Mesendoderm (in vitro differentiated cells): ENCODE measurements around the gene LPGAT1.

Experiments used
- DNase-seq: peaks from one replicate; pipeline ENCODE4 v3.0.0; 2013
- H2AK5ac ChIP-seq: 2 replicates; pipeline ENCODE4 v1.6.1; 2013; ENCODE audit warnings: low read length, inconsistent platforms
- H2BK120ac ChIP-seq: 2 replicates; pipeline ENCODE4 v1.6.1; 2013; ENCODE audit warnings: low read depth, mild to moderate bottlenecking, low read length, moderate library complexity, mixed read lengths
- H2BK15ac ChIP-seq: replicated peaks from 2 replicates; pipeline ENCODE4 v1.6.1; 2013; ENCODE audit warnings: low read depth, mild to moderate bottlenecking, moderate library complexity
- H2BK5ac ChIP-seq: 2 replicates; pipeline ENCODE4 v1.6.1; 2013; ENCODE audit warnings: low read length, inconsistent platforms
- H3K18ac ChIP-seq: 2 replicates; pipeline ENCODE4 v1.6.1; 2013; ENCODE audit warnings: mild to moderate bottlenecking, low read length, mixed read lengths
- H3K23ac ChIP-seq: one replicate; pipeline ENCODE4 v1.6.1; 2013; ENCODE audit warnings: low read length
- H3K27ac ChIP-seq: 2 replicates; pipeline ENCODE4 v1.5.1; 2013; ENCODE audit warnings: low read depth, mild to moderate bottlenecking, inconsistent platforms, low read length, moderate library complexity
- H3K27me3 ChIP-seq: 2 replicates; pipeline ENCODE4 v1.6.1; 2013; ENCODE audit warnings: low read length, control low read depth, mild to moderate bottlenecking, inconsistent platforms; ENCODE audit not compliant: insufficient read depth, poor library complexity
- H3K36me3 ChIP-seq: 2 replicates; pipeline ENCODE4 v1.6.1; 2013; ENCODE audit warnings: low read length, inconsistent platforms; ENCODE audit not compliant: control insufficient read depth, insufficient read depth
- H3K4ac ChIP-seq: one replicate; pipeline ENCODE4 v1.6.1; 2013; ENCODE audit warnings: low read depth, mild to moderate bottlenecking, low read length, moderate library complexity
- H3K4me1 ChIP-seq: 2 replicates; pipeline ENCODE4 v1.6.1; 2013; ENCODE audit warnings: low read depth, low read length, inconsistent platforms; ENCODE audit not compliant: control insufficient read depth
- H3K4me2 ChIP-seq: 2 replicates; pipeline ENCODE4 v1.6.1; 2013; ENCODE audit warnings: low read length
- H3K4me3 ChIP-seq: 2 replicates; pipeline ENCODE4 v1.5.1; 2013; ENCODE audit warnings: mild to moderate bottlenecking, low read length
- H3K56ac ChIP-seq: one replicate; pipeline ENCODE4 v1.6.1; 2013; ENCODE audit warnings: low read length
- H3K79me1 ChIP-seq: 2 replicates; pipeline ENCODE4 v1.6.1; 2013; ENCODE audit warnings: low read length, inconsistent platforms
- H3K79me2 ChIP-seq: 2 replicates; pipeline ENCODE4 v1.6.1; 2013; ENCODE audit warnings: mild to moderate bottlenecking, low read length; ENCODE audit not compliant: control insufficient read depth, insufficient read depth
- H3K9ac ChIP-seq: 2 replicates; pipeline ENCODE4 v1.6.1; 2013; ENCODE audit warnings: low read length, inconsistent platforms
- H4K5ac ChIP-seq: one replicate; pipeline ENCODE4 v1.6.1; 2013; ENCODE audit warnings: low read length
- H4K8ac ChIP-seq: one replicate; pipeline ENCODE4 v1.6.1; 2013; ENCODE audit warnings: low read depth, mild to moderate bottlenecking, control low read depth, low read length, moderate library complexity
- WGBS: extraction: QIAGEN DNeasy Blood & Tissue Kit; methylation state at CpG from one replicate; pipeline ENCODE4 v1.1.7; 2013; ENCODE audit warnings: low lambda C conversion rate, missing lambda C conversion rate; ENCODE audit not compliant: insufficient coverage; ENCODE audit errors: extremely low coverage; 5-methylcytosine and 5-hydroxymethylcytosine counted together

Gene LPGAT1

DNA sequence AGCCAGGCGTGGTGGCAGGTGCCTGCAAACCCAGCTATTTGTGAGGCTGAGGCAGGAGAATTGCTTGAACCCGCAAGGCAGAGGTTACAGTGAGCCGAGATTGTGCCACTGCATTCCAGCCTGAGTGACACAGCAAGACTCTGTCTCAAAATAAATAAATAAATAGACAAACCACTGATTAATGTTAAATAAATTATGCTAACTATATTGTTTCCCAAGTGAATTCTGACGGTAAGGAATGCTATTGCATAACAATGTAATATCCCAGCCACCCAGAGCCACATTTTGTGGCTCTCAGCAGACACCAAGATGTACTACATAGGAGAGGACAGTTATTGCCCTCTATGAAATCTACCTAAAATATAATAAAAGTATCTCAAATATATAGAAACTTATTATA, 55.4 kb downstream of the LPGAT1 start:
- no peaks in the 10 kb centered on the region for H3K27me3 ChIP-seq
- H4K5ac ChIP-seq, result no peak overlapping the region
- no peak overlapping the region for H3K23ac ChIP-seq
- no peak overlapping the region for H3K4ac ChIP-seq
- no peaks in the 10 kb centered on the region for H3K79me2 ChIP-seq
- no peak overlapping the region for H2AK5ac ChIP-seq
- H3K56ac ChIP-seq, result no peak overlapping the region
- no peaks in the 10 kb centered on the region for H3K79me1 ChIP-seq
- H2BK5ac ChIP-seq, result no peak overlapping the region
- H3K18ac ChIP-seq, result no peak overlapping the region
- H3K27ac ChIP-seq, result no peak overlapping the region
- no peaks in the 10 kb centered on the region for H3K36me3 ChIP-seq
- no peak overlapping the region for H2BK15ac ChIP-seq
- no peak for DNase-seq
- no peaks in the 10 kb centered on the region for H3K4me1 ChIP-seq
- H4K8ac ChIP-seq, result no peak overlapping the region
- no peak overlapping the region for H2BK120ac ChIP-seq
- WGBS, result no CpG with 5 or more reads among the region's 4 CpGs
- H3K4me3 ChIP-seq, result no peak overlapping the region
- no peak overlapping the region for H3K9ac ChIP-seq
- no peak overlapping the region for H3K4me2 ChIP-seq

DNA sequence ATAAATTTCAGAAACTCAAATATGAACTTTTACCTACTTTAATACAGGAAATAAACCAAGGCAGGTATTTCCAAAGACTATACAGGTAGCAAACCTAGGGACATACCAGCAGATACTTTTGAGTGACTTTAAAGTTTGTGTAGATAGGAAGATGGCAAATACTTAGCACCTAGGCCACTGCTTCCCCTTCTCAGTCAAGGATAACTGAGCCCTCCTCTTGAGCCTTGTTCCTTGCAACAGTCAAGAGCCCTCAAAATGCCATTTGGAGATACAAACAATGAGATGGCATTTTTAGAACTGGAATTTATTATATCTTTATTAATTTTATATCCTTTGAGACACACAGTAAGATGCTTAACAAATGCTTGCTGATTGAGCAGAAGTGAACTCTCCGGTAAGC, 65.9 kb downstream of the LPGAT1 start:
- H2BK5ac ChIP-seq, result no peak overlapping the region
- no peak overlapping the region for H2BK120ac ChIP-seq
- no peaks in the 10 kb centered on the region for H3K79me1 ChIP-seq
- no peak overlapping the region for H4K5ac ChIP-seq
- no peak overlapping the region for H4K8ac ChIP-seq
- no peaks in the 10 kb centered on the region for H3K79me2 ChIP-seq
- no peak overlapping the region for H3K23ac ChIP-seq
- no peak overlapping the region for H2BK15ac ChIP-seq
- H3K18ac ChIP-seq, result no peak overlapping the region
- DNase-seq, result no peak
- no peaks in the 10 kb centered on the region for H3K4me1 ChIP-seq
- no CpG with 5 or more reads among the region's 1 CpG for WGBS
- no peak overlapping the region for H3K4me2 ChIP-seq
- no peak overlapping the region for H3K4me3 ChIP-seq
- no peak overlapping the region for H3K9ac ChIP-seq
- no peak overlapping the region for H3K4ac ChIP-seq
- H3K27ac ChIP-seq, result no peak overlapping the region
- H3K27me3 ChIP-seq, result no peaks in the 10 kb centered on the region
- no peaks in the 10 kb centered on the region for H3K36me3 ChIP-seq
- no peak overlapping the region for H2AK5ac ChIP-seq
- H3K56ac ChIP-seq, result no peak overlapping the region

DNA sequence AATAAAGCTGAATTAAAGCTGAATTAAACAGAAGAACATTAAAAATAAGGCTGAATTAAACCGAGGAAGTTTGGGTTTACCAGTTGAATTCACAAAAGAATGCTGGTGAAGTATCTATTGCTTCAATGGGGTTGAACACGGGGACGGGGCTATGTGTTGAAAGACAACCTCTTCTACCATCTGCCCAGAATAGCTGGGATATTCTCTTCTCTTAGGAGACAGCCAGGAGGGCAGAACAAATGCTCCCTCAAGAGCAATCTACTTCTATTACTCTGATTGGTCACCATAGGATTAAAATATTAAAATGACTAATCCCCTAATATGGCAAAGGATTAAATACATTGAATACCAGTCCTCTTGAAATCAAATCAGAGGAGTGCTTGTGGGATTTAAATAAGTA, 68.4 kb downstream of the LPGAT1 start:
- H3K4ac ChIP-seq, result no peak overlapping the region
- H3K9ac ChIP-seq, result no peak overlapping the region
- H3K4me2 ChIP-seq, result no peak overlapping the region
- no peak overlapping the region for H3K27ac ChIP-seq
- no peak overlapping the region for H3K56ac ChIP-seq
- no peak overlapping the region for H2BK15ac ChIP-seq
- H3K4me1 ChIP-seq, result no peaks in the 10 kb centered on the region
- DNase-seq, result no peak
- no peak overlapping the region for H3K23ac ChIP-seq
- no CpG with 5 or more reads among the region's 3 CpGs for WGBS
- H3K79me2 ChIP-seq, result no peaks in the 10 kb centered on the region
- no peaks in the 10 kb centered on the region for H3K27me3 ChIP-seq
- H4K5ac ChIP-seq, result no peak overlapping the region
- no peak overlapping the region for H4K8ac ChIP-seq
- no peak overlapping the region for H2AK5ac ChIP-seq
- H3K36me3 ChIP-seq, result no peaks in the 10 kb centered on the region
- H3K4me3 ChIP-seq, result no peak overlapping the region
- H2BK120ac ChIP-seq, result no peak overlapping the region
- no peaks in the 10 kb centered on the region for H3K79me1 ChIP-seq
- H3K18ac ChIP-seq, result no peak overlapping the region
- no peak overlapping the region for H2BK5ac ChIP-seq

DNA sequence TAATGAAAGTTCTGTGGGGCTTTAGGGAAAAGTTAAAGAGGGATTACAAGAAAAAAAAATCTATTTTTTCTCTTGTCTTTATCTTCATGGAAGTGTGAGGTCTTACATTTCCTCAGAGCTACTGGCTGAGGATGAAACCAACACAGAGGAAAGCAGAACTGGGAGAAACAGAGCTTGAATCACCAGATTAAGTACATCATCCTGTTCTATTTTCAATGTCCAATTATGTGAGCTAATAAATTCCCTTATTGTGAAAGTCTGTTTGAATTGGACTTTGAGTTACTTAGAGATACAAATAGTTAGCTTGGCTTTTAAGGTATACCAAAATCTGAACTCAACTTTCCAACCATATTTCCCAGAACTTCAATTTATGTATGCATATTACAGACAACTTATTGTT, 69.2 kb downstream of the LPGAT1 start:
- Histone ChIP-seq H3K23ac (no peak overlapping the region), H4K5ac (no peak overlapping the region), H3K27me3 (no peaks in the 10 kb centered on the region), H3K36me3 (no peaks in the 10 kb centered on the region), H3K4ac (no peak overlapping the region), H3K4me3 (no peak overlapping the region), H3K4me1 (no peaks in the 10 kb centered on the region), H4K8ac (no peak overlapping the region), H2BK15ac (no peak overlapping the region), H3K27ac (no peak overlapping the region), H2BK5ac (no peak overlapping the region), H3K9ac (no peak overlapping the region), H3K56ac (no peak overlapping the region), H3K79me2 (no peaks in the 10 kb centered on the region), H2AK5ac (no peak overlapping the region), H3K18ac (no peak overlapping the region), H2BK120ac (no peak overlapping the region), H3K79me1 (no peaks in the 10 kb centered on the region), H3K4me2 (no peak overlapping the region)
- DNase-seq, result no peak

DNA sequence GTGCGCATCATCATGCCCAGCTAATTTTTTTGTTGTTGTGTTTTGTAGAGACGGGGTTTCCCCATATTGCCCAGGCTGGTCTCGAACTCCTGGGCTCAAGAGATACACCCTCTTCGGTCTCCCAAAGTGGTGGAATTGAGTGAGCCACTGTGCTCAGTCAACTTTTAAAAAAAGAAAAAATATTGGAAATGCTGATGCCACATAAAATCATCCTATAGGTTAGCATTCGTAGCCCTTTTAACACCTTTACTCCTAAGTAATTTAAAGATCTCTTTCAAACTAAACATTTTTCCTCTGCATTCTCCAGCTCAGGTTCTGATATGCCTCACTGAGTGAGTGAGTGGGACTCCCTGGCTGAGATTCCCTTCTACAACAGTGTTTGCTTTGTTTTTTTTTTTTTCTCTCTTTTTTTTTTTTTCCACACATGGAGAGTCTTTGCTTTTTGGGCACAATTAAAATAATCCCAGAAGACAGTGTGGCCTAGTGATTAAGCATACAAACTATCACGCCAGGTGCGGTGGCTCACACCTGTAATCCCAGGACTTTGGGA, 74.0 kb downstream of the LPGAT1 start:
- Histone ChIP-seq H2BK120ac (no peak overlapping the region), H3K27me3 (no peaks in the 10 kb centered on the region), H3K56ac (no peak overlapping the region), H3K23ac (no peak overlapping the region), H3K4me3 (no peak overlapping the region), H3K27ac (no peak overlapping the region), H2BK5ac (no peak overlapping the region), H3K4me2 (no peak overlapping the region), H4K8ac (no peak overlapping the region), H3K4ac (no peak overlapping the region), H3K79me1 (no peaks in the 10 kb centered on the region), H3K36me3 (no peaks in the 10 kb centered on the region), H3K79me2 (no peaks in the 10 kb centered on the region), H2BK15ac (no peak overlapping the region), H3K4me1 (peaks cover 4% of the 10 kb centered on the region), H3K18ac (no peak overlapping the region), H3K9ac (no peak overlapping the region), H2AK5ac (no peak overlapping the region), H4K5ac (no peak overlapping the region)
- no CpG with 5 or more reads among the region's 7 CpGs for WGBS
- no peak for DNase-seq

DNA sequence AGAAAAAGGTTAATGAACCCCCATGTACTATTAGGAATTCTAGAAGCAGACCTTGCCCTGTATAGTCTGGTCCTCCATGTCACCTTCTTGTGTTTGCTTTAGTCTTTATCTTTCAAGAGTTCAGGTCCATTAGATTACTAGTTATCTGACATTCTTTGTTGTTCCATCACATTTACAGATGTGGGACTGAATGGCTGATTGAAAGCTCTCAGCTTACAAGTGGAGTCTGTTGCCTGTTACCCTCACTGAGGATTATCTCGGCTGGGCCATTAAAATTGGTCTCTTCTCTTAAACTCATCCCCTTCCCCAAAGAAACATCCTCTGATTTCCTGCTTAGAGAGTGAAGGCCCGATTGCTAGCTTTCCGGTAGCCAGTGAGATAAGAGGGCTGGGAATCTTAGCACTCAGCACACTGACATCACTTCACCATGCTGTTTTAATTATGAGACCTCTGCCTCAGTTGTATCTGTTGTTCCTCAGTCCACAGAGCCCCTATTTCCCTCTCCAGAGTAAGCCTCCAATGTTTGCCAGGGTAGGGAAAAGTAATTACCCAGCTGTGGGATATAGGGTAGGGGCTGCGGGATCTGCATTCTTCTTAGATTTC, 76.8 kb downstream of the LPGAT1 start:
- peaks cover 6% of the 10 kb centered on the region for H3K4me1 ChIP-seq
- no peaks in the 10 kb centered on the region for H3K27me3 ChIP-seq
- H4K5ac ChIP-seq, result no peak overlapping the region
- WGBS, result no CpG with 5 or more reads among the region's 4 CpGs
- H2AK5ac ChIP-seq, result no peak overlapping the region
- H3K56ac ChIP-seq, result peak overlapping the region; percentile 2
- peak overlapping the region; percentile 13 for H2BK15ac ChIP-seq
- H3K4ac ChIP-seq, result peak overlapping the region; percentile 70
- H3K4me2 ChIP-seq, result no peak overlapping the region
- no peaks in the 10 kb centered on the region for H3K79me2 ChIP-seq
- H2BK5ac ChIP-seq, result peak overlapping the region; percentile 46
- H3K9ac ChIP-seq, result no peak overlapping the region
- peak overlapping the region; percentile 95 for H2BK120ac ChIP-seq
- no peaks in the 10 kb centered on the region for H3K36me3 ChIP-seq
- peak overlapping the region; percentile 75 for H3K18ac ChIP-seq
- no peak overlapping the region for H4K8ac ChIP-seq
- H3K23ac ChIP-seq, result no peak overlapping the region
- H3K79me1 ChIP-seq, result no peaks in the 10 kb centered on the region
- no peak overlapping the region for H3K4me3 ChIP-seq
- peak; percentile 82 for DNase-seq
- H3K27ac ChIP-seq, result peak overlapping the region; percentile 89
